Measurements from ENCODE around the gene XYLT2. TPM values are rescaled to one million over a fixed set of nuclear protein-coding genes. Genes with fewer than 3 reads are reported as not detected.

XYLT2 gene
- 47.5 and 54.0 TPM in 2 replicates for total RNA-seq (2013; cell fraction: nucleolus; rRNA removed)
- total RNA-seq (2014; rRNA removed) (19.0 and 20.6 TPM in 2 replicates), total RNA-seq (2014; rRNA removed; fragmentation: Illumina TruSeq; extraction: Trizol) (5.9 and 7.2 TPM in 2 replicates), total RNA-seq (2021) (19.0 and 20.1 TPM in 2 replicates), polyA plus RNA-seq (2011; rRNA removed) (7.6 and 17.0 TPM in 2 replicates), polyA plus RNA-seq (2014; fragmentation: Illumina TruSeq; extraction: Trizol) (1.9 and 5.8 TPM in 2 replicates), polyA plus RNA-seq (2014; fragmentation: Nextera tagmentation; extraction: Ambion mirVana) (1 to 10 TPM in 1 of 2 experiments, under 1 TPM in 1; 0.82 to 1.5 TPM), polyA plus RNA-seq (2014; rRNA removed) (15.3 and 17.9 TPM in 2 replicates), polyA plus RNA-seq (2016; fragmentation: Nextera tagmentation; extraction: Ambion mirVana) (10 to 100 TPM; 11.2 to 14.7 TPM), polyA minus RNA-seq (2011; rRNA and poly(A)+ RNA removed) (19.5 and 36.3 TPM in 2 replicates), Bru-seq, nascent RNA (percentile 68 among the genes with signal in this experiment), BruChase-seq, experiment 1, labeled RNA remaining after a 6-hour chase (percentile 67 among the genes with signal in this experiment), BruChase-seq, experiment 2, labeled RNA remaining after a 2-hour chase (percentile 66 among the genes with signal in this experiment)
- polyA plus RNA-seq (2011; ENCODE audit: low read depth) = 3.8 TPM
- 16.8 and 25.9 TPM in 2 replicates for polyA plus RNA-seq (2011; cell fraction: cytosol; rRNA removed)
- 49.6 and 54.4 TPM in 2 replicates for polyA plus RNA-seq (2011; cell fraction: nucleus; rRNA removed)
- polyA plus RNA-seq (2012) = 10.1 and 10.7 TPM in 2 replicates
- 15.2 and 16.1 TPM in 2 replicates for polyA minus RNA-seq (2011; cell fraction: cytosol; rRNA and poly(A)+ RNA removed)
- polyA minus RNA-seq (2011; cell fraction: nucleus; rRNA and poly(A)+ RNA removed) = 13.2 and 20.3 TPM in 2 replicates
- long read RNA-seq, experiment 1, transcript XYLT2-201 (11 exons, 3,507 nt) = major isoform, 14 of 17 reads
- long read RNA-seq, experiment 1, partial matches to known transcripts = 2 of 17 reads
- long read RNA-seq, experiment 1, other reads (novel, unspliced or antisense) = 0 of 17 reads
- long read RNA-seq, experiment 2, partial matches to known transcripts = 0 of 1 reads
- long read RNA-seq, experiment 2, other reads (novel, unspliced or antisense) = 0 of 1 reads

GRCh38 chr17:50345432-50346312, at the start of gene XYLT2:
TSS of gene XYLT2 (plus strand) at chr17:50346126. CDS start at chr17:50346141, 15 bp downstream.
- H3K9ac ChIP-seq (ENCODE audit: control insufficient read depth, insufficient read depth, low read length) = peak within 1 kb of the TSS; percentile 83
- peak within 1 kb of the TSS; percentile 96 for H3K4me2 ChIP-seq (ENCODE audit: control insufficient read depth, insufficient read depth)
- peak within 1 kb of the TSS; percentile 59 for H3K27ac ChIP-seq (ENCODE audit: control insufficient read depth, insufficient read depth)
- no peaks in the 10 kb centered on the region for H4K20me1 ChIP-seq (ENCODE audit: control insufficient read depth, insufficient read depth)
- H3K36me3 ChIP-seq (ENCODE audit: control insufficient read depth in 2 of 2, insufficient read depth in 2 of 2, low read length in 1 of 2) = no peaks in the 10 kb centered on the region; a peak in 2 of 4 replicates
- ATAC-seq (peak; percentile 90), DNase-seq (ENCODE audit: low read depth, low spot score) (no peak), FAIRE-seq (peak; percentile 38)
- peaks cover 3% of the 10 kb centered on the region for H3K4me1 ChIP-seq (ENCODE audit: control insufficient read depth, insufficient read depth, low read length)
- CTCF ChIA-PET = interaction anchor here (1.2 to 8.0 kb wide), 7 partner anchors 11 to 252 kb away, joined by 3 to 68 read pairs (median 4); partner anchors contain the start of gene LRRC59
- SMC1A ChIA-PET (ENCODE audit: uncharacterized antibody, unreplicated experiment) = interaction anchor here (1.5 to 3.3 kb wide), 2 partner anchors 16 to 28 kb away, joined by 4 to 17 read pairs; no protein-coding TSS in a partner anchor
- peak within 1 kb of the TSS; percentile 85 for H3K4me3 ChIP-seq
- intact Hi-C loops (cut with micrococcal nuclease; ENCODE audit: unreplicated experiment) (loop anchor here (1.0 to 5.0 kb wide), 3 partner anchors 38 to 145 kb away; partner anchors contain the start of gene RSAD1), in situ Hi-C loops (cut with MboI) (no loop called here)
- H2AFZ ChIP-seq (ENCODE audit: control insufficient read depth, low read depth, low read length) = peak within 1 kb of the TSS; percentile 94
- 8% methylated on average over 54 of the region's 87 CpGs for WGBS (ENCODE audit: insufficient coverage, insufficient replicate concordance, low lambda C conversion rate, missing lambda C conversion rate)
- H3K27me3 ChIP-seq (replicated peaks in 1 of 2; ENCODE audit: control insufficient read depth in 2 of 2, insufficient read depth in 2 of 2, low read length in 1 of 2) = no peaks in the 10 kb centered on the region
- no peaks in the 10 kb centered on the region; the same call in 2 of the 3 replicates for H3K9me3 ChIP-seq (replicated peaks; ENCODE audit: control insufficient read depth, insufficient read depth, low read length)
- BruUV-seq (replicated peaks) = no TSS peak
- POLR2A ChIA-PET = interaction anchor here (0.7 to 1.2 kb wide), 8 partner anchors 9 to 194 kb away, joined by 3 to 6 read pairs (median 4); partner anchors contain the start of gene EME1
- H3K79me2 ChIP-seq (ENCODE audit: control insufficient read depth, insufficient read depth, low read length) = peaks cover 5% of the 10 kb centered on the region
- RAD21 ChIA-PET (ENCODE audit: unreplicated experiment) = interaction anchor here (0.8 to 1.6 kb wide), 8 partner anchors 16 to 176 kb away, joined by 3 to 6 read pairs (median 4); partner anchors contain the start of genes COL1A1 and LRRC59
- TF ChIP-seq DPF2 (IDR thresholded peaks at IDR 0.05) (peak; percentile 72), SMAD1 (IDR thresholded peaks at IDR 0.05; ENCODE audit: low read depth, partially characterized antibody) (no peak), ZNF274 (IDR thresholded peaks at IDR 0.05; ENCODE audit: insufficient read depth, insufficient read length) (no peak), LARP7 (IDR thresholded peaks at IDR 0.05) (peak; percentile 22; the same call in 1 of the 2 replicates), CREM (IDR thresholded peaks at IDR 0.05; ENCODE audit: low read depth) (no peak), YY1 (IDR thresholded peaks at IDR 0.05; ENCODE audit: low read depth, low read length) (peak; percentile 82), CHD2 (IDR thresholded peaks at IDR 0.05; ENCODE audit: borderline replicate concordance, low read depth, low read length) (0 out of 2 replicates have a peak, but pooled peaks have one; percentile 38), RELA (IDR thresholded peaks at IDR 0.05; ENCODE audit: borderline replicate concordance, partially characterized antibody) (no peak), BHLHE40 (IDR thresholded peaks at IDR 0.05; ENCODE audit: borderline replicate concordance in 1 of 2, low read depth in 2 of 2, low read length in 1 of 2) (peak; percentile 73 to 90; a peak in 3 of 4 replicates), EGR1 (IDR thresholded peaks at IDR 0.05; ENCODE audit: borderline replicate concordance in 1 of 2, low read depth in 2 of 2, low read length in 2 of 2) (peak in 1 of 2 experiments; percentile 29; a peak in 1 of 3 replicates)
- TF ChIP-seq, protein P1, sequence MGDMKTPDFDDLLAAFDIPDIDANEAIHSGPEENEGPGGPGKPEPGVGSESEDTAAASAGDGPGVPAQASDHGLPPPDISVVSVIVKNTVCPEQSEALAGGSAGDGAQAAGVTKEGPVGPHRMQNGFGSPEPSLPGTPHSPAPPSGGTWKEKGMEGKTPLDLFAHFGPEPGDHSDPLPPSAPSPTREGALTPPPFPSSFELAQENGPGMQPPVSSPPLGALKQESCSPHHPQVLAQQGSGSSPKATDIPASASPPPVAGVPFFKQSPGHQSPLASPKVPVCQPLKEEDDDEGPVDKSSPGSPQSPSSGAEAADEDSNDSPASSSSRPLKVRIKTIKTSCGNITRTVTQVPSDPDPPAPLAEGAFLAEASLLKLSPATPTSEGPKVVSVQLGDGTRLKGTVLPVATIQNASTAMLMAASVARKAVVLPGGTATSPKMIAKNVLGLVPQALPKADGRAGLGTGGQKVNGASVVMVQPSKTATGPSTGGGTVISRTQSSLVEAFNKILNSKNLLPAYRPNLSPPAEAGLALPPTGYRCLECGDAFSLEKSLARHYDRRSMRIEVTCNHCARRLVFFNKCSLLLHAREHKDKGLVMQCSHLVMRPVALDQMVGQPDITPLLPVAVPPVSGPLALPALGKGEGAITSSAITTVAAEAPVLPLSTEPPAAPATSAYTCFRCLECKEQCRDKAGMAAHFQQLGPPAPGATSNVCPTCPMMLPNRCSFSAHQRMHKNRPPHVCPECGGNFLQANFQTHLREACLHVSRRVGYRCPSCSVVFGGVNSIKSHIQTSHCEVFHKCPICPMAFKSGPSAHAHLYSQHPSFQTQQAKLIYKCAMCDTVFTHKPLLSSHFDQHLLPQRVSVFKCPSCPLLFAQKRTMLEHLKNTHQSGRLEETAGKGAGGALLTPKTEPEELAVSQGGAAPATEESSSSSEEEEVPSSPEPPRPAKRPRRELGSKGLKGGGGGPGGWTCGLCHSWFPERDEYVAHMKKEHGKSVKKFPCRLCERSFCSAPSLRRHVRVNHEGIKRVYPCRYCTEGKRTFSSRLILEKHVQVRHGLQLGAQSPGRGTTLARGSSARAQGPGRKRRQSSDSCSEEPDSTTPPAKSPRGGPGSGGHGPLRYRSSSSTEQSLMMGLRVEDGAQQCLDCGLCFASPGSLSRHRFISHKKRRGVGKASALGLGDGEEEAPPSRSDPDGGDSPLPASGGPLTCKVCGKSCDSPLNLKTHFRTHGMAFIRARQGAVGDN (IDR thresholded peaks at IDR 0.05) = peak; percentile 81
- TF ChIP-seq, protein P2, sequence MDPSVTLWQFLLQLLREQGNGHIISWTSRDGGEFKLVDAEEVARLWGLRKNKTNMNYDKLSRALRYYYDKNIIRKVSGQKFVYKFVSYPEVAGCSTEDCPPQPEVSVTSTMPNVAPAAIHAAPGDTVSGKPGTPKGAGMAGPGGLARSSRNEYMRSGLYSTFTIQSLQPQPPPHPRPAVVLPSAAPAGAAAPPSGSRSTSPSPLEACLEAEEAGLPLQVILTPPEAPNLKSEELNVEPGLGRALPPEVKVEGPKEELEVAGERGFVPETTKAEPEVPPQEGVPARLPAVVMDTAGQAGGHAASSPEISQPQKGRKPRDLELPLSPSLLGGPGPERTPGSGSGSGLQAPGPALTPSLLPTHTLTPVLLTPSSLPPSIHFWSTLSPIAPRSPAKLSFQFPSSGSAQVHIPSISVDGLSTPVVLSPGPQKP (IDR thresholded peaks at IDR 0.05; ENCODE audit: low read depth, low read length) = no peak

Data from GM12878 (cell line).